ENCODE measurements around the gene ABCC12. TPM values are rescaled to one million over a fixed set of nuclear protein-coding genes. Genes with fewer than 3 reads are reported as not detected.
A peak's percentile ranks its signal among the peaks of the same experiment; 100 is the strongest.

Gene ABCC12
- total and polyA plus RNA-seq, 8 donors: not detected

DNA sequence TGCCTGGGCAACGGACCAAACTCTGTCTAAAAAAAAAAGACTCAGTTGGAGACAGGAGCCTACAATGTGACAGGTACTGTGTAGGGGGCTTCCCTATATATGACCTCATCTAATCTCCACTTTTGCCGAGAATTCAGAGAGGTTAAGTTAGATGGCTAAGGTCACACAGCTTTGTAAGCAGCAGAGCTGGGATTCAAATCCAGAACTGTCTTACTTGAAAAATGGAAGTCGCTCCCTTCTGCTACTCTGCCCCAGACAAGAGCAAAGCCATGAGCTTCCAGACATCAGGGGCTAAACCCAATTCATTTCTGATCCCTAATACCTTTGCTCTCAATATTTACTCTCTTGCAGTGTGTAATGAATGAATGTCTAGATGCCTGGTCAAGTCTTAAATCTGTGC lies 41.5 kb upstream of the ABCC12 start:
- no peaks in the 10 kb centered on the region for H3K9me3 ChIP-seq
- no peaks in the 10 kb centered on the region for H3K36me3 ChIP-seq
- H3K27me3 ChIP-seq: no peaks in the 10 kb centered on the region
- no peak for FAIRE-seq
- no peak for ATAC-seq
- intact Hi-C loops (cut with DNase I): no loop called here
- DNase-seq: no peak
- H3K4me3 ChIP-seq: no peak overlapping the region
- H3K27ac ChIP-seq: no peak overlapping the region
- WGBS, 2 donors: 84 to 93% methylated on average over 3 of the region's 3 CpGs
- TF ChIP-seq, protein P1, sequence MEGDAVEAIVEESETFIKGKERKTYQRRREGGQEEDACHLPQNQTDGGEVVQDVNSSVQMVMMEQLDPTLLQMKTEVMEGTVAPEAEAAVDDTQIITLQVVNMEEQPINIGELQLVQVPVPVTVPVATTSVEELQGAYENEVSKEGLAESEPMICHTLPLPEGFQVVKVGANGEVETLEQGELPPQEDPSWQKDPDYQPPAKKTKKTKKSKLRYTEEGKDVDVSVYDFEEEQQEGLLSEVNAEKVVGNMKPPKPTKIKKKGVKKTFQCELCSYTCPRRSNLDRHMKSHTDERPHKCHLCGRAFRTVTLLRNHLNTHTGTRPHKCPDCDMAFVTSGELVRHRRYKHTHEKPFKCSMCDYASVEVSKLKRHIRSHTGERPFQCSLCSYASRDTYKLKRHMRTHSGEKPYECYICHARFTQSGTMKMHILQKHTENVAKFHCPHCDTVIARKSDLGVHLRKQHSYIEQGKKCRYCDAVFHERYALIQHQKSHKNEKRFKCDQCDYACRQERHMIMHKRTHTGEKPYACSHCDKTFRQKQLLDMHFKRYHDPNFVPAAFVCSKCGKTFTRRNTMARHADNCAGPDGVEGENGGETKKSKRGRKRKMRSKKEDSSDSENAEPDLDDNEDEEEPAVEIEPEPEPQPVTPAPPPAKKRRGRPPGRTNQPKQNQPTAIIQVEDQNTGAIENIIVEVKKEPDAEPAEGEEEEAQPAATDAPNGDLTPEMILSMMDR (IDR thresholded peaks at IDR 0.05): no peak
- peaks cover 0 to 8% (median 5%) of the 10 kb centered on the region in 3 donors for H3K4me1 ChIP-seq

- Histone ChIP-seq H3K36me3 (no peaks in the 10 kb centered on the region), H3K4me3 (no peak overlapping the region), H3K4me1 (no peaks in the 10 kb centered on the region), H3K27ac (no peak overlapping the region), H3K9me3 (no peaks in the 10 kb centered on the region), H3K27me3 (no peaks in the 10 kb centered on the region)
- peak; percentile 28 to 67 (median 56) for ATAC-seq
- no peak for FAIRE-seq
- intact Hi-C loops (cut with DNase I): no loop called here
- 21 to 26% methylated on average over 5 of the region's 5 CpGs for WGBS, 2 donors
- TF ChIP-seq, protein P1 (IDR thresholded peaks at IDR 0.05): no peak
- DNase-seq: peak in 3 of 6 donors; percentile 8 to 39 (median 31)
Measured at GRCh38 chr16:48194828-48195556, 39.2 kb upstream of the ABCC12 start.

DNA sequence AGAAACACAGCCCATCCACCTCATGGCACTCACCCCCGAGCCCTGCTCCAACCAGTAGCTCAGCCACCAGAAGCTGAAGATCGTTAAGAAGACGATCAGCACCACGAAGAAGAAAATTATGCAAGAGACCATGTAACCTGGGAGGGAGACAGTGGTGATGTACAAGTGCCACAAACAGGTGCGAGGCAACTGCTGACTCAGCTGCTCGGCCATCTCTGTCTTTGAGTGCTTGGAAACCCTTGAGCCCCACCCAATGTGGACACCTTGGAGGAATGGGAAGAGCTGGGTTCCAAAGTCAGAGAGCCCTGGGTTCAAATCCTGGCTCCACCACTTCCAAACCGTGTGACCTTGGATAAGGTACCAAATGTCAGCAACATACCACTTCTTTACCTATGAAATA lies 38.1 kb upstream of the ABCC12 start:
- no peaks in the 10 kb centered on the region for H3K27me3 ChIP-seq
- FAIRE-seq (no peak), DNase-seq (no peak), ATAC-seq (no peak)
- TF ChIP-seq, protein P1 (IDR thresholded peaks at IDR 0.05): no peak
- no peaks in the 10 kb centered on the region for H3K9me3 ChIP-seq
- H3K4me3 ChIP-seq: no peak overlapping the region
- intact Hi-C loops (cut with DNase I): no loop called here
- H3K36me3 ChIP-seq: no peaks in the 10 kb centered on the region
- 83 to 92% methylated on average over 7 of the region's 7 CpGs for WGBS, 2 donors
- no peak overlapping the region for H3K27ac ChIP-seq
- no peaks in the 10 kb centered on the region for H3K4me1 ChIP-seq

- FAIRE-seq: no peak
Measured at GRCh38 chr16:48188449-48189102, 32.8 kb upstream of the ABCC12 start.

More at GRCh38 chr16:48188449-48189102, 32.8 kb upstream of the ABCC12 start:
- Histone ChIP-seq H3K9me3 (no peaks in the 10 kb centered on the region), H3K4me1 (no peaks in the 10 kb centered on the region), H3K27ac (no peak overlapping the region), H3K4me3 (no peak overlapping the region), H3K27me3 (no peaks in the 10 kb centered on the region), H3K36me3 (no peaks in the 10 kb centered on the region)
- intact Hi-C loops (cut with DNase I): no loop called here
- DNase-seq (no peak), ATAC-seq (peak in 1 of 4 donors; percentile 55)
- 80 to 81% methylated on average over 6 of the region's 6 CpGs for WGBS, 2 donors
- TF ChIP-seq, protein P1 (IDR thresholded peaks at IDR 0.05): no peak

Data from pancreas (tissue), 10 donors.